GM06990 (cell line): ENCODE measurements around the gene PLXNB3.

Experiments used
- DNase-seq: peaks from one replicate; pipeline ENCODE4 v3.0.0-alpha.2; 2011; ENCODE audit not compliant: insufficient read length; ENCODE audit errors: extremely low read depth
- H3K27me3 ChIP-seq: replicated peaks from 2 replicates; pipeline ENCODE4 v1.6.0; 2011; ENCODE audit warnings: low read length; ENCODE audit not compliant: control insufficient read depth, insufficient read depth
- H3K36me3 ChIP-seq: 2 replicates; pipeline ENCODE4 v1.5.1; 2011; ENCODE audit warnings: low read length; ENCODE audit not compliant: control insufficient read depth, insufficient read depth
- H3K4me3 ChIP-seq: replicated peaks from 2 replicates; pipeline ENCODE4 v1.5.1; 2011; ENCODE audit warnings: low read depth, mild to moderate bottlenecking, control low read depth, low read length
- TF ChIP-seq, protein P1 (sequence below): IDR thresholded peaks from 2 replicates; pipeline ENCODE4 v1.5.1; 2011; ENCODE audit warnings: low read length, control low read depth, mild to moderate bottlenecking, inconsistent platforms; ENCODE audit not compliant: insufficient read depth, poor library complexity, severe bottlenecking

The PLXNB3 gene

DNA sequence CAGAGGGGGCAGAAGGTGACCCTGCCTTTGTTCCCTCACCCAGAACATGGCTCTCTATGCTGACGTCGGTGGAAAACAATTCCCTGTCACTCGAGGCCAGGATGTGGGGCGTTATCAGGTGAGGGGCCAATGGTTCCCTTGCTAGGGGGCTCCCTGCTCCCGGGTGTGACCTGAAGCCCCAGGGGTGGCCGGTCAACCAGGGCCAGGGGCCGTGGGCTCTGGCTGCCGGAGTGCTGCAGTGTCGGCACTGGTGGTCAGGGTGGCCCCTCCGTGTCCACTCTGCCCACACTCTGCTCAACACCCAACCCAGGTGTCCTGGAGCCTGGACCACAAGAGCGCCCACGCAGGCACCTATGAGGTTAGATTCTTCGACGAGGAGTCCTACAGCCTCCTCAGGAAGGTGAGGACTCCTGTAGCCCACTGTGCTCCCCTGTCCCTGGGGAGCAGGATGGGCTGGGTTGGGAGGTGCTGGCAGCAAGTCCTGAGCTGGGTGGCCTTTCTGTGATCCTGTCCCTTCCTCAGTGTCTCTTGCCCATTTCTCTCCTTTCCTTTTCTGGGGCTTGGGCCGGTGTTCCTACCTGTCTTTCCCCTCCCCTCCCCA is 33.5 kb downstream of the PLXNB3 start:
- H3K36me3 ChIP-seq = peaks cover 19% of the 10 kb centered on the region
- no peak for DNase-seq
- H3K4me3 ChIP-seq = no peak overlapping the region
- TF ChIP-seq, protein P1, sequence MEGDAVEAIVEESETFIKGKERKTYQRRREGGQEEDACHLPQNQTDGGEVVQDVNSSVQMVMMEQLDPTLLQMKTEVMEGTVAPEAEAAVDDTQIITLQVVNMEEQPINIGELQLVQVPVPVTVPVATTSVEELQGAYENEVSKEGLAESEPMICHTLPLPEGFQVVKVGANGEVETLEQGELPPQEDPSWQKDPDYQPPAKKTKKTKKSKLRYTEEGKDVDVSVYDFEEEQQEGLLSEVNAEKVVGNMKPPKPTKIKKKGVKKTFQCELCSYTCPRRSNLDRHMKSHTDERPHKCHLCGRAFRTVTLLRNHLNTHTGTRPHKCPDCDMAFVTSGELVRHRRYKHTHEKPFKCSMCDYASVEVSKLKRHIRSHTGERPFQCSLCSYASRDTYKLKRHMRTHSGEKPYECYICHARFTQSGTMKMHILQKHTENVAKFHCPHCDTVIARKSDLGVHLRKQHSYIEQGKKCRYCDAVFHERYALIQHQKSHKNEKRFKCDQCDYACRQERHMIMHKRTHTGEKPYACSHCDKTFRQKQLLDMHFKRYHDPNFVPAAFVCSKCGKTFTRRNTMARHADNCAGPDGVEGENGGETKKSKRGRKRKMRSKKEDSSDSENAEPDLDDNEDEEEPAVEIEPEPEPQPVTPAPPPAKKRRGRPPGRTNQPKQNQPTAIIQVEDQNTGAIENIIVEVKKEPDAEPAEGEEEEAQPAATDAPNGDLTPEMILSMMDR = no peak
- no peaks in the 10 kb centered on the region for H3K27me3 ChIP-seq

DNA sequence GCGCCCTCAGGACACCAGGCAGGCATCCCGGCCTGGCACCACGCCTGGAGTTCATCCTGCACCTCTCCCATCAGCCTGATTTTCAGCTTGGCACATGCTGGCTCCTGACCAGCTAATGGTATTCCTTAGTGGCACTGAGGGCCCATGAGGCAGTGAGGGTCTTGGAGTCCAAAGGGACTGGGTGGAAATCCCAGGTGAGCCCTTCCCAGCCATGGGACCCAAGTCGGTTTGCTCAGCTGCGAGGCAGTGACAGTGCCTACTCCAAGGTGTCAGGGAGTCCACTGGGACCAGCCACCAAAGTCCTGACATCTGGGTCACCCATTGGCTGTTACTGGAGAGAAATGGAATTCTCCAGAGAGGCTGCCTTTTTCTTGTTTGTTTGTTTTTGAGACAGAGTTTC is 35.3 kb downstream of the PLXNB3 start:
- TF ChIP-seq, protein P1 = no peak
- Histone ChIP-seq H3K36me3 (peaks cover 19% of the 10 kb centered on the region), H3K27me3 (no peaks in the 10 kb centered on the region), H3K4me3 (no peak overlapping the region)
- DNase-seq = no peak

DNA sequence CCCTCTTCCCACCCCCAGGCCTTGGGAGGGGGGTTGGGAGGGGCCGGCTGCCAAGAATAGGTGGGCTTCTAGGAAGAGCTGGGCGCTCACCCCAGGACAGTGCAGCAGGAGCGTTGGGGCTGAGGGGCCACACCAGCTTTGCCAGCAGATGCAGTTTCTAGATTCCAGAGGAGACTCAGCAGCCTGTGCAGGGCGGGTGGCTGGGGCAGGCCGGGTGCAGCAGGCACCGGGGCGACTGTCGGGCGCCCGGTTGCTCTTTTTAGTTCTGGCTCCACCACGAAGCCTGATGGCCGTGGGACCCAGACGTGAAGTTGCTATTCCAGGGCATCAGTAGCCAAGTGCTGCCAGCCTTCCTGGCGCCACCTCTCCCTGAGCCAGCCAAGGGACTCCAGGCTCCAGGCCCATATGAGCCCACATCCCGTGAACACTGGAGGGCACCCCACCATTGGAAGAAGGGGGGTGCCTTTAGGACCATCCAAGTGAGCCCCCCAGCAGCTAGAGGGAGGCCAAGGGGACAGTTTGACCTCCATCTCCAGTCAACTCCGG is 36.2 kb downstream of the PLXNB3 start:
- Histone ChIP-seq H3K4me3 (no peak overlapping the region), H3K36me3 (peaks cover 19% of the 10 kb centered on the region), H3K27me3 (no peaks in the 10 kb centered on the region)
- no peak for DNase-seq
- TF ChIP-seq, protein P1 = no peak

DNA sequence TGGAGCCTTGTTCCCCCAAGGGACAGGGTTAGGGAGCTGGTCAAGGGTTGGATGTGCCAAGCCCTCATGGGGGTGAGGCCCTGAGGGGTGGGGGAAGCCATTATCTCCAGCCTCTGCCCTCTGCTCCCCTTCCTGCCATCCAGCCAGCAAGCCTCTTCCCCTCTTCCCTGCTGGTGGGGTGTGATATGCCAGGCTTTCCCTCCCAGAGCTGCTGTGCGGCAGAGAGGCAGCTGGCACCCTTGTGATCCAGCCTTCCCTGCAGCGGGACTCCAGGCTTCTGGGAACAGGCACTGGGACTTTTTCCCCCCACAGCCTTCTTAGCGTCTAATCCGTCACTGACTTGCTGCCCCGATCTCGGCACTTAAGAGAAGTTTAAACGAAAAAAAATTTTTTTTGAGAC is 36.7 kb downstream of the PLXNB3 start:
- Histone ChIP-seq H3K4me3 (no peak overlapping the region), H3K27me3 (no peaks in the 10 kb centered on the region), H3K36me3 (peaks cover 19% of the 10 kb centered on the region)
- DNase-seq = no peak
- TF ChIP-seq, protein P1 = no peak

DNA sequence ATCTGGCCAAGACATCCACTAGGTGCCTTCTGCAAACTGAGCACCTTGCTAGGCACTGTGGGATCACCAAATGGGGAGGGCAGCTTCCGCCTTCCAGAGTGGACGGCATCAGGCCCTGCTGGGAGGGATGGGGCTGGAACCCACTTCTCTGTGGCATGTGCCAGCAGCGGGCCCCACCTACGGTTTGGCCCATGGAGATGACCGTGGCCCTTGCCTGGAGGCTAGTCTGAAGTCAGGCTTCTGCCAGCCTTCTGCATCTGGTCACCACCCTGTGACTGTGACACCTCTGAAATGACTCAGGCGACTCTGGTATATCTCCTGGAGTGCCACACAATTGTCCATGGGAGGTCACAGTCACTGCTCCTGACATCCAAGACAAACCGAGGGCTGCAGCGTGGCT is 37.6 kb downstream of the PLXNB3 start:
- Histone ChIP-seq H3K4me3 (no peak overlapping the region), H3K36me3 (peaks cover 13% of the 10 kb centered on the region), H3K27me3 (no peaks in the 10 kb centered on the region)
- TF ChIP-seq, protein P1 = no peak
- no peak for DNase-seq
